Spleen (tissue), 7 donors: ENCODE data around the gene ZNF565.

ENCODE experiments used
- POLR2A ChIP-seq, 3 donors: fragments of 450-650 bp; IDR thresholded peaks; one replicate each; pipeline ENCODE4 v1.5.1; 2017; ENCODE audit warnings: antibody characterized with exemption in 3 of 3, mild to moderate bottlenecking in 1 of 3
- POLR2AphosphoS5 ChIP-seq, 3 donors: sonication (generic); formaldehyde crosslinking; IDR thresholded peaks; one replicate each; pipeline ENCODE4 v1.5.1; 2017; ENCODE audit warnings: antibody characterized with exemption in 3 of 3
- TF ChIP-seq, protein P1 (sequence below), 11 experiments: fragments of 200-600 bp in 7 of 11; fragments of 450-650 bp in 4 of 11; sonication (generic) in 4 of 11; IDR thresholded peaks in 8 of 11; conservative IDR thresholded peaks in 3 of 11; 1 replicate in 7 of 11; 2 replicates in 4 of 11; pipeline versions ENCODE4 v1.4.0 to v1.8.0; 2016 to 2021; ENCODE audit warnings: antibody characterized with exemption in 11 of 11, inconsistent platforms in 4 of 11, mild to moderate bottlenecking in 1 of 11
- donor health status: DM: no; HTN: no; CAD: no; lungs with moderate emphysema.
- donor health status: DM: no; HTN: no; CAD: no.
- donor health status: DM: no; HTN: no; CAD: no.

GRCh38 chr19:36201684-36202083, 12.8 kb downstream of the ZNF565 start:
- TF ChIP-seq POLR2A (IDR thresholded peaks at IDR 0.05) = no peak
- TF ChIP-seq, protein P1, sequence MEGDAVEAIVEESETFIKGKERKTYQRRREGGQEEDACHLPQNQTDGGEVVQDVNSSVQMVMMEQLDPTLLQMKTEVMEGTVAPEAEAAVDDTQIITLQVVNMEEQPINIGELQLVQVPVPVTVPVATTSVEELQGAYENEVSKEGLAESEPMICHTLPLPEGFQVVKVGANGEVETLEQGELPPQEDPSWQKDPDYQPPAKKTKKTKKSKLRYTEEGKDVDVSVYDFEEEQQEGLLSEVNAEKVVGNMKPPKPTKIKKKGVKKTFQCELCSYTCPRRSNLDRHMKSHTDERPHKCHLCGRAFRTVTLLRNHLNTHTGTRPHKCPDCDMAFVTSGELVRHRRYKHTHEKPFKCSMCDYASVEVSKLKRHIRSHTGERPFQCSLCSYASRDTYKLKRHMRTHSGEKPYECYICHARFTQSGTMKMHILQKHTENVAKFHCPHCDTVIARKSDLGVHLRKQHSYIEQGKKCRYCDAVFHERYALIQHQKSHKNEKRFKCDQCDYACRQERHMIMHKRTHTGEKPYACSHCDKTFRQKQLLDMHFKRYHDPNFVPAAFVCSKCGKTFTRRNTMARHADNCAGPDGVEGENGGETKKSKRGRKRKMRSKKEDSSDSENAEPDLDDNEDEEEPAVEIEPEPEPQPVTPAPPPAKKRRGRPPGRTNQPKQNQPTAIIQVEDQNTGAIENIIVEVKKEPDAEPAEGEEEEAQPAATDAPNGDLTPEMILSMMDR (IDR thresholded peaks at IDR 0.05 in 8 of 11, conservative IDR thresholded peaks at IDR 0.05 in 3 of 11) = no peak
- no peak for TF ChIP-seq POLR2AphosphoS5 (IDR thresholded peaks at IDR 0.05)
